ENCODE data around the gene ADGRL2. TPM values are rescaled to one million over a fixed set of nuclear protein-coding genes. Genes with fewer than 3 reads are reported as not detected.

Gene ADGRL2
- total RNA-seq, 1 donor from 2014 or later, result 270 TPM

GRCh38 chr1:81907575-81907974, 106.8 kb downstream of the ADGRL2 start:
- H3K27me3 Mint-ChIP-seq (ENCODE audit: insufficient read depth, low read depth), result no peaks in the 10 kb centered on the region
- TF ChIP-seq EZH2phosphoT487 (IDR thresholded peaks at IDR 0.05) (no peak), EZH2 (IDR thresholded peaks at IDR 0.05) (no peak)
- Histone ChIP-seq H3K4me2 (no peak overlapping the region), H3K4me3 (no peak overlapping the region), H3K4me1 (no peaks in the 10 kb centered on the region), H3K9ac (no peak overlapping the region), H3F3A (ENCODE audit: low read depth) (peaks cover 10% of the 10 kb centered on the region), H4K20me1 (ENCODE audit: low read depth) (peaks cover 97% of the 10 kb centered on the region), H3K9me3 (ENCODE audit: low read depth) (no peaks in the 10 kb centered on the region), H2AFZ (replicated peaks) (no peak overlapping the region), H3K36me3 (peaks cover 16% of the 10 kb centered on the region), H3K27ac (no peak overlapping the region), H3K27me3 (no peaks in the 10 kb centered on the region), H3K79me2 (ENCODE audit: low read depth) (peaks cover 100% of the 10 kb centered on the region)
- no peak overlapping the region for H3K4me3 Mint-ChIP-seq
- peaks cover 3% of the 10 kb centered on the region for H3K4me1 Mint-ChIP-seq
- H3K36me3 Mint-ChIP-seq, result peaks cover 35% of the 10 kb centered on the region
- DNase-seq (ENCODE audit: low spot score), result no peak
- H3K27ac Mint-ChIP-seq, result no peak overlapping the region
- no peaks in the 10 kb centered on the region for H3K9me3 Mint-ChIP-seq

DNA sequence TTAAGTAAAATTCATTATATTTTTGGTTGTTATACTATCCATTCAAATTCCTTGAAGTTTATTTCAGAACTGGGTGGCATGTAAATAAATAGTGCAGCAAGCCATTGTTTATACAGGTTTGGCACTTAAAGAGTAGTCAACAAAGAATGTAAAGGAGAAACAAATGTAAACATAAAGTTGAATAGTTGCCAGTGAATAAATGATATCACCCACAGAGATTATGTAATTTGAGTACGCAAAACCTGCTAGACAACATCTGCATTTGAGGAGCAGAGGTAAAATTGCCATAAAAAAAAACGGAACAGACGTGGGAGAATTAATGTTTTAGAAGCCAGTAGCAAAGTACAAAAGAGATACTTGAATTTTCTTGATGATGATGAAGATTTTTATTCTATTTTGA, 111.6 kb downstream of the ADGRL2 start:
- no peak for TF ChIP-seq EZH2phosphoT487 (IDR thresholded peaks at IDR 0.05)
- TF ChIP-seq EZH2 (IDR thresholded peaks at IDR 0.05), result no peak
- TF ChIP-seq CTCF (IDR thresholded peaks at IDR 0.05), result no peak
- Histone ChIP-seq H3K4me1 (no peaks in the 10 kb centered on the region), H3K36me3 (peaks cover 11% of the 10 kb centered on the region), H3F3A (ENCODE audit: low read depth) (peaks cover 15% of the 10 kb centered on the region), H3K79me2 (ENCODE audit: low read depth) (peaks cover 100% of the 10 kb centered on the region), H3K27ac (peak overlapping the region; percentile 33), H3K4me2 (no peak overlapping the region), H3K9ac (no peak overlapping the region), H4K20me1 (ENCODE audit: low read depth) (peaks cover 100% of the 10 kb centered on the region), H3K27me3 (no peaks in the 10 kb centered on the region), H2AFZ (replicated peaks) (no peak overlapping the region), H3K4me3 (no peak overlapping the region), H3K9me3 (ENCODE audit: low read depth) (no peaks in the 10 kb centered on the region)
- Mint-ChIP-seq H3K36me3 (peaks cover 26% of the 10 kb centered on the region), H3K27me3 (ENCODE audit: insufficient read depth, low read depth) (no peaks in the 10 kb centered on the region), H3K27ac (no peak overlapping the region), H3K4me1 (peaks cover under 1% of the 10 kb centered on the region), H3K9me3 (no peaks in the 10 kb centered on the region), H3K4me3 (no peak overlapping the region)
- DNase-seq (ENCODE audit: low spot score), result no peak

GRCh38 chr1:81915937-81916336, 115.2 kb downstream of the ADGRL2 start:
- Mint-ChIP-seq H3K4me3 (no peak overlapping the region), H3K27ac (no peak overlapping the region), H3K36me3 (peaks cover 8% of the 10 kb centered on the region), H3K4me1 (peaks cover 25% of the 10 kb centered on the region), H3K9me3 (no peaks in the 10 kb centered on the region), H3K27me3 (ENCODE audit: insufficient read depth, low read depth) (no peaks in the 10 kb centered on the region)
- H3K9me3 ChIP-seq (ENCODE audit: low read depth), result no peaks in the 10 kb centered on the region
- H3K36me3 ChIP-seq, result no peaks in the 10 kb centered on the region
- H2AFZ ChIP-seq (replicated peaks), result no peak overlapping the region
- no peak for TF ChIP-seq EZH2phosphoT487 (IDR thresholded peaks at IDR 0.05)
- no peak for TF ChIP-seq EZH2 (IDR thresholded peaks at IDR 0.05)
- TF ChIP-seq CTCF (IDR thresholded peaks at IDR 0.05), result no peak
- peak overlapping the region; percentile 8 for H3K27ac ChIP-seq
- H3K4me3 ChIP-seq, result no peak overlapping the region
- H3K4me2 ChIP-seq, result no peak overlapping the region
- H3K9ac ChIP-seq, result no peak overlapping the region
- peaks cover 23% of the 10 kb centered on the region for H3K4me1 ChIP-seq
- peaks cover 100% of the 10 kb centered on the region for H4K20me1 ChIP-seq (ENCODE audit: low read depth)
- DNase-seq (ENCODE audit: low spot score), result no peak
- peaks cover 100% of the 10 kb centered on the region for H3K79me2 ChIP-seq (ENCODE audit: low read depth)
- H3F3A ChIP-seq (ENCODE audit: low read depth), result peaks cover 31% of the 10 kb centered on the region
- H3K27me3 ChIP-seq, result no peaks in the 10 kb centered on the region

DNA sequence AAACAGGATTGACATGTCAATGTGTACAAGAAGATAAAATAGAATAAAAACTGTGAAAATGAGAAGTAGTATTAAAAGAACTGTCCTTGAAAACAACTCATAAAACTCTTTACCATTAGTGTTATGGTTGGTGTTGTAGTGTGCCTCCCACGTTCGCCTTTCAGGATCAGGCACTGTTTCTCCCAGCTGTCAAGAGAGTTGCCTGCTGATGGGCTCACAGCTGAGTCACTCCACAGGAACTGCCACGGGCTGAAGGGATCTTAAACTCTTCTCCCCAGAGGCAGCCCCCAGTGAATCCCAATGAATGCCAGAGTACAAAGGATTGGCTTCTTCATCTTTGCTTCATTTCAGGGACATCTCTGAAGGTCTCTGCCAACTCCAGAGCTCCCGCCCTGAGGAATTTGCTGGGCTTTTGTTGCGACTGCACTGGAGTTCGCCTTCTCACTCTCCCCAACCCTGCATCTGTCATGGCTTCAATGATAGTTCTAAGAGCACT, 119.6 kb downstream of the ADGRL2 start:
- H3K9me3 Mint-ChIP-seq, result no peaks in the 10 kb centered on the region
- H3K4me2 ChIP-seq, result peak overlapping the region; percentile 26
- H4K20me1 ChIP-seq (ENCODE audit: low read depth), result peaks cover 100% of the 10 kb centered on the region
- peak overlapping the region; percentile 56 for H3K4me3 Mint-ChIP-seq
- DNase-seq (ENCODE audit: low spot score), result peak; percentile 80
- H3K4me1 ChIP-seq, result peaks cover 42% of the 10 kb centered on the region
- H3K4me1 Mint-ChIP-seq, result peaks cover 65% of the 10 kb centered on the region
- no peak for TF ChIP-seq CTCF (IDR thresholded peaks at IDR 0.05)
- TF ChIP-seq EZH2 (IDR thresholded peaks at IDR 0.05), result no peak
- no peak for TF ChIP-seq EZH2phosphoT487 (IDR thresholded peaks at IDR 0.05)
- H3K9ac ChIP-seq, result no peak overlapping the region
- no peak overlapping the region for H2AFZ ChIP-seq (replicated peaks)
- H3K27ac ChIP-seq, result no peak overlapping the region
- peak overlapping the region; percentile 67 for H3K27ac Mint-ChIP-seq
- H3K36me3 ChIP-seq, result no peaks in the 10 kb centered on the region
- no peaks in the 10 kb centered on the region for H3K27me3 ChIP-seq
- no peaks in the 10 kb centered on the region for H3K27me3 Mint-ChIP-seq (ENCODE audit: insufficient read depth, low read depth)
- no peak overlapping the region for H3K4me3 ChIP-seq
- no peaks in the 10 kb centered on the region for H3K9me3 ChIP-seq (ENCODE audit: low read depth)
- H3K79me2 ChIP-seq (ENCODE audit: low read depth), result peaks cover 100% of the 10 kb centered on the region
- peaks cover 7% of the 10 kb centered on the region for H3K36me3 Mint-ChIP-seq
- H3F3A ChIP-seq (ENCODE audit: low read depth), result peaks cover 22% of the 10 kb centered on the region

Measured in neural progenitor cell (in vitro differentiated cells).